WTC11 (cell line): ENCODE results near the gene DCBLD2. TPM values are rescaled to one million over a fixed set of nuclear protein-coding genes. Genes with fewer than 3 reads are reported as not detected.

Source experiments
- ATAC-seq: fragments of 200-7000 bp; cut with Tn5 transposase; 2 replicates; pipeline ENCODE4 v1.10.0; 2021; ENCODE audit warnings: mild to moderate bottlenecking, moderate library complexity
- CTCF ChIA-PET: fragments of 300-600 bp; sonication (Branson Sonifier 250); formaldehyde crosslinking; loops from one replicate; lab custom pipeline; 2021; ENCODE audit warnings: antibody characterized with exemption; lab: Charles Lee
- POLR2A ChIA-PET: fragments of 350-600 bp; sonication (Branson Sonifier 250); formaldehyde crosslinking; loops from one replicate; lab custom pipeline; 2021; ENCODE audit warnings: antibody characterized with exemption; lab: Charles Lee
- DNase-seq: peaks from one replicate; pipeline ENCODE4 v3.0.0; 2021; ENCODE audit warnings: low spot score
- H3K27ac Mint-ChIP-seq: 2 replicates; pipeline ENCODE4 v1.8.0; 2021; ENCODE audit warnings: mixed read lengths
- H3K27me3 Mint-ChIP-seq: 2 replicates; pipeline ENCODE4 v1.8.0; 2021; ENCODE audit warnings: low read depth, mild to moderate bottlenecking, moderate library complexity, mixed read lengths
- H3K36me3 Mint-ChIP-seq: 2 replicates; pipeline ENCODE4 v1.8.0; 2021; ENCODE audit warnings: mixed read lengths
- H3K4me1 Mint-ChIP-seq: 2 replicates; pipeline ENCODE4 v1.8.0; 2022; ENCODE audit warnings: mixed read lengths
- H3K4me3 Mint-ChIP-seq: 2 replicates; pipeline ENCODE4 v1.8.0; 2021; ENCODE audit warnings: mild to moderate bottlenecking, moderate library complexity, mixed read lengths
- H3K9me3 Mint-ChIP-seq: 2 replicates; pipeline ENCODE4 v1.8.0; 2021; ENCODE audit warnings: mixed read lengths
- AFF4 ChIP-seq: sonication (generic); formaldehyde crosslinking; IDR thresholded peaks from 2 replicates; pipeline ENCODE4 v1.8.1; 2023; ENCODE audit warnings: mild to moderate bottlenecking, missing genetic modification reagents, borderline replicate concordance
- ATF2 ChIP-seq: sonication (generic); formaldehyde crosslinking; IDR thresholded peaks from 2 replicates; pipeline ENCODE4 v1.8.1; 2022; ENCODE audit warnings: low read depth, missing genetic modification reagents, borderline replicate concordance
- ATF3 ChIP-seq: sonication (generic); formaldehyde crosslinking; conservative IDR thresholded peaks from 2 replicates; pipeline ENCODE4 v1.8.1; 2022; ENCODE audit warnings: mild to moderate bottlenecking, missing genetic modification reagents
- CBFB ChIP-seq: sonication (generic); formaldehyde crosslinking; IDR thresholded peaks from 2 replicates; pipeline ENCODE4 v1.8.1; 2022; ENCODE audit warnings: mild to moderate bottlenecking, low read depth, missing genetic modification reagents
- E2F5 ChIP-seq: sonication (generic); formaldehyde crosslinking; IDR thresholded peaks from 2 replicates; pipeline ENCODE4 v1.8.1; 2022; ENCODE audit warnings: mild to moderate bottlenecking, moderate library complexity, missing genetic modification reagents
- ESRRA ChIP-seq: sonication (generic); formaldehyde crosslinking; IDR thresholded peaks from 2 replicates; pipeline ENCODE4 v1.8.1; 2022; ENCODE audit warnings: mild to moderate bottlenecking, missing genetic modification reagents, borderline replicate concordance
- FOXP4 ChIP-seq: sonication (generic); formaldehyde crosslinking; IDR thresholded peaks from 2 replicates; pipeline ENCODE4 v1.8.0; 2022; ENCODE audit warnings: mild to moderate bottlenecking, missing genetic modification reagents
- GRHL2 ChIP-seq: fragments of 250-450 bp; sonication (Bioruptor Pico); IDR thresholded peaks from 2 replicates; pipeline ENCODE4 v1.8.0; 2022; ENCODE audit warnings: mild to moderate bottlenecking, moderate library complexity; ENCODE audit not compliant: insufficient replicate concordance, severe bottlenecking
- HMGA2 ChIP-seq: fragments of 250-450 bp; sonication (Bioruptor Pico); IDR thresholded peaks from 2 replicates; pipeline ENCODE4 v1.4.0; 2021; ENCODE audit warnings: mild to moderate bottlenecking, moderate library complexity
- IRF1 ChIP-seq: sonication (generic); formaldehyde crosslinking; IDR thresholded peaks from 2 replicates; pipeline ENCODE4 v1.8.0; 2023; ENCODE audit warnings: missing genetic modification reagents
- JAZF1 ChIP-seq: fragments of 250-450 bp; sonication (Bioruptor Pico); IDR thresholded peaks from 2 replicates; pipeline ENCODE4 v1.9.0; 2021; ENCODE audit warnings: moderate library complexity, mild to moderate bottlenecking, inconsistent platforms
- NFYB ChIP-seq: sonication (generic); formaldehyde crosslinking; conservative IDR thresholded peaks from 2 replicates; pipeline ENCODE4 v1.8.0; 2022; ENCODE audit warnings: low read depth, missing genetic modification reagents
- PREB ChIP-seq: sonication (generic); formaldehyde crosslinking; IDR thresholded peaks from 2 replicates; pipeline ENCODE4 v1.8.1; 2022; ENCODE audit warnings: mild to moderate bottlenecking, missing genetic modification reagents, moderate library complexity, borderline replicate concordance
- RELA ChIP-seq: sonication (generic); formaldehyde crosslinking; IDR thresholded peaks from 2 replicates; pipeline ENCODE4 v1.8.1; 2022; ENCODE audit warnings: missing genetic modification reagents, mild to moderate bottlenecking, borderline replicate concordance
- RORB ChIP-seq: fragments of 250-450 bp; sonication (Bioruptor Pico); IDR thresholded peaks from 2 replicates; pipeline ENCODE4 v1.9.0; 2021; ENCODE audit warnings: mild to moderate bottlenecking
- SMAD3 ChIP-seq: sonication (generic); formaldehyde crosslinking; IDR thresholded peaks from 2 replicates; pipeline ENCODE4 v1.8.0; 2022; ENCODE audit warnings: missing genetic modification reagents, mild to moderate bottlenecking, borderline replicate concordance
- SMAD4 ChIP-seq: sonication (generic); formaldehyde crosslinking; IDR thresholded peaks from 2 replicates; pipeline ENCODE4 v1.8.0; 2022; ENCODE audit warnings: mild to moderate bottlenecking, missing genetic modification reagents
- TEAD1 ChIP-seq: sonication (generic); formaldehyde crosslinking; IDR thresholded peaks from 2 replicates; pipeline ENCODE4 v1.8.0; 2022; ENCODE audit warnings: mild to moderate bottlenecking, missing genetic modification reagents
- ZNF121 ChIP-seq: sonication (generic); formaldehyde crosslinking; IDR thresholded peaks from 2 replicates; pipeline ENCODE4 v1.8.0; 2023; ENCODE audit warnings: missing genetic modification reagents
- total RNA-seq: library from RNA; stranded (reverse); gene quantifications from 3 replicates; pipeline ENCODE4 v1.2.3, GENCODE V29; 2021
- TF ChIP-seq, protein P1 (sequence below): sonication (generic); formaldehyde crosslinking; IDR thresholded peaks from 2 replicates; pipeline ENCODE4 v1.8.1; 2023; ENCODE audit warnings: mild to moderate bottlenecking, missing genetic modification reagents

The DCBLD2 gene
- total RNA-seq, 1 experiment from 2014 or later, result 47.9 TPM

DNA sequence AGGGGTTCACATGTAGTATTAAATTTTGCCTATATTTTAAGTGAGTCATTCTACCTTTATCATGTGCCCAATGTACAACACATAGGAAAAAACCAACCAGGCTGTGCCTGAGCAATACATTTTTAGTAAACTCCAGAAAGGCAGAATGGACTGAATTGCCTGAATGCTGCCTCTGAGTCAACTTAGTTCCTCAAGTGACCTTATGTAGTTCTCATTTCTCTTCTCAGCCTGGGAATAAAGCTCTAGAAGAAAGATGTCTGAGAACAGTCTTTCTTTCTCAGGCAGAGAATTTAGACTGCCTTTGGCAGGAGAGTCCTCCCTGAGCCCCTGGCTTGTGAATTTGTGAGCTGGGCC, 125.4 kb downstream of the DCBLD2 start:
- POLR2A ChIA-PET, result no interaction called here
- CTCF ChIA-PET, result no interaction called here
- Mint-ChIP-seq H3K27ac (no peak overlapping the region), H3K36me3 (0 out of 2 replicates have a peak, but pooled peaks cover 3% of the 10 kb centered on the region), H3K4me1 (peaks cover 4% of the 10 kb centered on the region; the same call in 1 of the 2 replicates), H3K9me3 (no peaks in the 10 kb centered on the region; the same call in 1 of the 2 replicates), H3K4me3 (no peak overlapping the region), H3K27me3 (no peaks in the 10 kb centered on the region; the same call in 1 of the 2 replicates)
- DNase-seq (no peak), ATAC-seq (no peak)
- no peak for TF ChIP-seq ATF2 (CRISPR knock-in tag)
- TF ChIP-seq RELA (CRISPR knock-in tag), result no peak
- TF ChIP-seq, protein P1, sequence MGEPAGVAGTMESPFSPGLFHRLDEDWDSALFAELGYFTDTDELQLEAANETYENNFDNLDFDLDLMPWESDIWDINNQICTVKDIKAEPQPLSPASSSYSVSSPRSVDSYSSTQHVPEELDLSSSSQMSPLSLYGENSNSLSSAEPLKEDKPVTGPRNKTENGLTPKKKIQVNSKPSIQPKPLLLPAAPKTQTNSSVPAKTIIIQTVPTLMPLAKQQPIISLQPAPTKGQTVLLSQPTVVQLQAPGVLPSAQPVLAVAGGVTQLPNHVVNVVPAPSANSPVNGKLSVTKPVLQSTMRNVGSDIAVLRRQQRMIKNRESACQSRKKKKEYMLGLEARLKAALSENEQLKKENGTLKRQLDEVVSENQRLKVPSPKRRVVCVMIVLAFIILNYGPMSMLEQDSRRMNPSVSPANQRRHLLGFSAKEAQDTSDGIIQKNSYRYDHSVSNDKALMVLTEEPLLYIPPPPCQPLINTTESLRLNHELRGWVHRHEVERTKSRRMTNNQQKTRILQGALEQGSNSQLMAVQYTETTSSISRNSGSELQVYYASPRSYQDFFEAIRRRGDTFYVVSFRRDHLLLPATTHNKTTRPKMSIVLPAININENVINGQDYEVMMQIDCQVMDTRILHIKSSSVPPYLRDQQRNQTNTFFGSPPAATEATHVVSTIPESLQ (CRISPR knock-in tag), result no peak
- no peak for TF ChIP-seq IRF1 (CRISPR knock-in tag)
- TF ChIP-seq PREB (CRISPR knock-in tag), result no peak
- no peak for TF ChIP-seq CBFB
- TF ChIP-seq JAZF1 (CRISPR knock-in tag), result no peak
- TF ChIP-seq E2F5 (CRISPR knock-in tag), result no peak
- no peak for TF ChIP-seq SMAD4 (CRISPR knock-in tag)
- no peak for TF ChIP-seq NFYB (CRISPR knock-in tag)
- no peak for TF ChIP-seq RORB (CRISPR knock-in tag)
- TF ChIP-seq SMAD3 (CRISPR knock-in tag), result no peak
- no peak for TF ChIP-seq ESRRA (CRISPR knock-in tag)

GRCh38 chr3:98775459-98776139, 125.9 kb downstream of the DCBLD2 start:
- Mint-ChIP-seq H3K4me3 (no peak overlapping the region), H3K27me3 (no peaks in the 10 kb centered on the region), H3K9me3 (no peaks in the 10 kb centered on the region; the same call in 1 of the 2 replicates), H3K36me3 (no peaks in the 10 kb centered on the region), H3K27ac (no peak overlapping the region), H3K4me1 (peaks cover 4% of the 10 kb centered on the region; the same call in 1 of the 2 replicates)
- ATAC-seq, result no peak
- DNase-seq, result no peak
- ChIA-PET POLR2A (interaction anchor here (0.5 kb wide), 1 partner anchor 54 kb away, joined by 4 read pairs; no protein-coding TSS in a partner anchor), CTCF (no interaction called here)
- TF ChIP-seq GRHL2 (CRISPR knock-in tag) (no peak), AFF4 (CRISPR knock-in tag) (no peak), TEAD1 (CRISPR knock-in tag) (no peak), E2F5 (CRISPR knock-in tag) (no peak), ZNF121 (no peak), FOXP4 (CRISPR knock-in tag) (no peak), HMGA2 (CRISPR knock-in tag) (no peak), ATF3 (no peak)
